GM21390 (cell line): Measurements from ENCODE around the gene LRP3.
"Not testable (repeated sequence)": the region's sequence is repeated elsewhere in the genome, so short reads cannot be mapped to it uniquely, and the experiment has no call there.

Experiments used
- ATAC-seq: cut with Tn5 transposase; IDR thresholded peaks from one replicate; pipeline ENCODE4 v1.9.1; 2021; ENCODE audit not compliant: unreplicated experiment

Gene LRP3

DNA sequence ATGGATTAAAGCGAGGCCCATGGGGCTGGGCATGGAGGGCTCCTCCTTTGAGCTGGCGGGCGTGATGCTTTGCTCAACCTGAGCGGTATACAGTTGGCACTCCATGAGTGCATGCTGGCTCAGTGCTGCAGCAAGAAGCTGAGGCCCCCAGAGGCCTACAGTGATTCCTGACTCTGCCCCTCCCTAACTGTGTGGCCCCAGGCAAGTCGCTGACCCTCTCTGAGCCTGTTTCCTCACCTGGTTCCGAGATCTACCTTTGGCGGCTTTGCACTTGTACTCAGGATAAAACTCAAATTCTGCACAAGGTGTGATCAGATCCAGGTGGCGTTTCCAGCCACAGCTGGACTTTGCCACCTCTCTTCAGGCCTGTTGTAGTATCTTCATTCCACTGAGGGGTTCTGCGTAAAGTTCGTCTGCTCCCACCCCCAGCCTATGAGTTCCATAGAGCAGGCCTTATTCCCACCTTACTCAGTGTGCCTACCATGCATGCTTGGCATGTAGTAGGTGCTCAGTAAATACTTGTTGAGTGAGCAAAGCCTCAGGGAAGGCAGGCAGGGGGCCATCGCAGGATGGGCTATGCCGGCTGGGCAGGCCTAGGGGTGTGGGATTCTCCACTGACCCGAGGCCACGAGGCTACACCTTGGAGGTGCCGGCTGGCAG lies 7.9 kb downstream of the LRP3 start:
- no peak for ATAC-seq

DNA sequence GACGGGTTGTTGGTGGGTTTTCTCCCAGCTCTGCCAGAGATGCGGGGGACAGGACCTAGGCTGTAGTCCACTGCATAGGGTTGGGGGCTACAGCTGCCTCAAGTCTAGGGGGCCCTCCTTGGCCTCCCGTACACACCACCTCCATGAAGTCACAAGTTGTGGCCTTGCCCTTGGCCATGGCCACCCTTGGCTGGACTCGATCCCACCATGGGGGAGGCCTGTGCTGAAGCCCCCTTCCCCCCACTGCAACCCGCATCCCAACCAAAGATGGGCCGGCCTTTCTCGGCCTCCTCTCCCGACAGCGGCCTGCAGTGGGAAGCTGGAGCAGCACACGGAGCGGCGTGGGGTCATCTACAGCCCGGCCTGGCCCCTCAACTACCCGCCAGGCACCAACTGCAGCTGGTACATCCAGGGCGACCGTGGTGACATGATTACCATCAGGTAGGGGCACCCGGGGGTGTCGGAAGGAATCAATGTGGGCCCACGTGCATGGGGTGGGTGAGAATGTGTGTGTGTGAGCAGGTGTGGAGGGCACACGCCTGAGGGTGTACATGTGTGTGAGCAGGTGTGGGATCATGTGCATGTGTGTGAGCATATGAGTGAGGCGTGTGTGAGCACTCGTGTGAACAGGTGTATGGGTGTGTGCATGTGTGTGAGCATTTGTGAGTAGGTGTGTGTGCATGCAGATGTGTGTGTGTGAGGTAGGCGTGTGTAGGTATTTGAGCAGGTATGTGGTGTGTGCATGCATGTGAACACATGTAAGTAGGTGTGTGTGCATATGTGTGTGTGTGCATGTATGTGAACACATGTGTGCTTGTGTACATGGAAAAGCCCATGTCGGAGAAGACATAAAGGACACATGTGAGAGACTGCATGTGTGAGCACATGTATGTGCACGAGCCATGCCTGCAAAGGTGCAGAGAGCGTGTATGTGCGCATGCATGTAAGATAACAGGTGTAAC lies 8.7 kb downstream of the LRP3 start:
- no peak for ATAC-seq

- ATAC-seq = no peak
These were observed 9.4 kb downstream of the LRP3 start for GRCh38 chr19:33203529-33203928.

DNA sequence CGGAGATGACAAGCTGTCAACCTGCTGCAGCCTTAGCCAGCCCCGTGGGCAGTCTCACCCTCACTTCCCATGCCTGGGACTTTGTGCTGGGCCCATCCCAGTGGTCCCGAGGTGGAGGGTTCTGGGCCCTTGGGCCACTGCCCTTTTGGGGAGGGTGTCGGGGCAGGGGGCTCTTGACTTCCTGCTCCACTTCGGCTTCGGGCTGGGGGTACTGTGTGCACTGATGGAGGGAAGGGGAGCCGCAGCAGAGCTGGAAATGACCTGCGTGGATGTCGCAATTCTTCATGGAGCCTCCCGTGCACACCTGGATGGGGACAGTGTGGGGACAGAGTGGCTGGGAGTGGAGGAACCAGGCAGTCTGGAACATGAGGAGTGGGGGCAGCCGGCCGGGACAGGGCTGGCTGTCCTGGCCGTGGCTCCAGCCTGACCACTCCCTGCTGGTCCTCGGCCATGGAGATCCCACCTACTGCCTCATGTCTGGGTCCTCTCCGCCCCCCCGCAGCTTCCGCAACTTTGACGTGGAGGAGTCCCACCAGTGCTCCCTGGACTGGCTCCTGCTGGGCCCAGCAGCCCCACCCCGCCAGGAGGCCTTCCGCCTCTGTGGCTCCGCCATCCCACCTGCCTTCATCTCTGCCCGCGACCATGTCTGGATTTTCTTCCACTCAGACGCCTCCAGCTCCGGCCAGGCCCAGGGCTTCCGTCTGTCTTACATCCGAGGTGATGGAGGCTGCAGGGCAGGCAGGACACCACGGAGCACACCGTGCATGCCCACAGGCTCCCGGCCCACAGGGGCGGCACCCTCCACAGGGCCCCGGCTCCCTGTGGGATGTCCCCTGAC lies 10.2 kb downstream of the LRP3 start:
- no peak for ATAC-seq

GRCh38 chr19:33205110-33205509 lies 11.0 kb downstream of the LRP3 start:
- no peak for ATAC-seq

- ATAC-seq = no peak
These were observed 11.6 kb downstream of the LRP3 start for GRCh38 chr19:33205531-33206260.

GRCh38 chr19:33206261-33207039 lies 12.3 kb downstream of the LRP3 start:
- no peak for ATAC-seq

GRCh38 chr19:33207040-33207620 lies 13.0 kb downstream of the LRP3 start:
- no peak for ATAC-seq

DNA sequence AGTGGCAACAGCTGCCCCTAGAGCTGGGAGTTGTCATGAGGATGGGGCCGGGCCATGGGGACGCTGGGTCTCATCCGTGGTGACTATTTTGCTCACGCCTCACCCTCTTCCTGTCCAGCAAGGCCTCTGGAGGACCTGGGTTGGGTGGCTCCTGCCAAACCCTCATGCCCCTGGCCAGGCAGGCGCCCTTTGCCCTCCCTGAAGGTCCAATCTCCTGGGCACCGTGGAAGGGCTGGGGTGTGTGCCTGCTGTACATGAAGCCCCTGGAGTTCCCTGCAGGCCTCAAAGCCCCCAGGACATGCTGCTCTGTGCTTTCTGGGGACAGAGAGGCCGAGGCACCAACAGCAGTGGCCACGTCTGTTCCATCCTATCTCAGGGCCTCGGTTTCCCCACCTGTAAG lies 13.8 kb downstream of the LRP3 start:
- ATAC-seq = no peak

- ATAC-seq = no peak
These were observed 14.3 kb downstream of the LRP3 start for GRCh38 chr19:33208371-33208895.

DNA sequence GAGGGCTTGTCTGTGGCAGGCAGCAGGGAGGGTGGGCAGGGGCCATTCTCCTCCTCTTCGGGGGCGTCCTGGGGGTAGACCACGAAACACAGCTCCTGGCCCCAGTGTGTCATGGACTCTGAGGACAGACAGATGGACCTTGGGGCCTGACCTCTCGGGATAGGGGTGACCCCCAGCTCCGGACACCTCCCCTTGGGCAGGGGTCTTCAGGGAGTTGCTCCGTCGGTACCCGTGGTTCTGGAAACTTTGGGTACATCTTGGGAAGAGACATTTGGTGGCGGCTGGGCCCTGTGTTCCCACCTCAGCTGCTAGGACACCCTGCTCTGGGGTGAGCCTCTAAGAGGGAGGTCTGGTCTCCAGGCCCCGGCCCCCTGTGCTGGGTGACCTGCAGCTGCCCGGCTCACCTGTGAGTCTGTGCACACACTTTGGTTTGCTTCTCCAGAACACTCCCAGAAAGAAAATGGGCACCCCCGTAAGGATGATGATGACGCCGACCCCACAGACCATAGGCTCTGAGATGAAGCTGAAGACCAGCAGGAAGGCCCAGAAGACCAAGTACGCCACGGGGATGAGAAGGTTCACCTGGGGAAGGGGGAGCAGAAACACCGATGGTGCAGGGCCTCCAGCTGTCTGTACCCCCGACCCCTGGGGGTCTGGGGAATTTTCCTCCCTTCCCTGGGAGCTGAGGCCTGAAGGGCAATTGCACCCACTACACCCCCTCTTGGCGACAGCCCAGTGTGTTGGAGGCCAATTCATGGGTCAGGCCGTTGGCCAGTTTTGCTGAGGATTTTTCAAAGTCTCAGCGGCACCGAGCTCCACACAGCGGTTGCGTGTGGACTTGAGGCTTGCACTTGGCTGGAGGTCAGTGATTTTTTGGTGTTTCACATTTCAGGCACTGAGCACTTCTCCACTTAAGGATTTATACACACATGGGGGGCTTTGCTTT lies 15.0 kb downstream of the LRP3 start:
- ATAC-seq = no peak

DNA sequence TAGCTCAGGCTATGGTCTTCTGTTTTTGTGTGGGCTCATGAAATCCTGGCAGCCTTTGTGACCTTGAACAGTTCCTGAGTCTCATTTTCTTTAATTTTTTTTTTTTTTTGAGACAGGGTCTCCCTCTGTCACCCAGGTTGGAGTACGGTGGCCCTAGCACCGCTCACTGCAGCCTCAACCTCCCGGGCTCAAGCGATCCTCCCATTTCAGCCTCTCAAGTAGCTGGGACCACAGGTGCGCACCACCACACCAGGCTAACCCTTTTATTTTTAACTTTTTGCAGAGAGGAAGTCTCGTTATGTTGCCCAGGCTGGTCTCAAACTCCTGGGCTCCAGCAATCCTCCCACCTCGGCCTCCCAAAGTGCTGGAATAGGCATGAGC lies 15.7 kb downstream of the LRP3 start:
- ATAC-seq = not testable (repeated sequence)

DNA sequence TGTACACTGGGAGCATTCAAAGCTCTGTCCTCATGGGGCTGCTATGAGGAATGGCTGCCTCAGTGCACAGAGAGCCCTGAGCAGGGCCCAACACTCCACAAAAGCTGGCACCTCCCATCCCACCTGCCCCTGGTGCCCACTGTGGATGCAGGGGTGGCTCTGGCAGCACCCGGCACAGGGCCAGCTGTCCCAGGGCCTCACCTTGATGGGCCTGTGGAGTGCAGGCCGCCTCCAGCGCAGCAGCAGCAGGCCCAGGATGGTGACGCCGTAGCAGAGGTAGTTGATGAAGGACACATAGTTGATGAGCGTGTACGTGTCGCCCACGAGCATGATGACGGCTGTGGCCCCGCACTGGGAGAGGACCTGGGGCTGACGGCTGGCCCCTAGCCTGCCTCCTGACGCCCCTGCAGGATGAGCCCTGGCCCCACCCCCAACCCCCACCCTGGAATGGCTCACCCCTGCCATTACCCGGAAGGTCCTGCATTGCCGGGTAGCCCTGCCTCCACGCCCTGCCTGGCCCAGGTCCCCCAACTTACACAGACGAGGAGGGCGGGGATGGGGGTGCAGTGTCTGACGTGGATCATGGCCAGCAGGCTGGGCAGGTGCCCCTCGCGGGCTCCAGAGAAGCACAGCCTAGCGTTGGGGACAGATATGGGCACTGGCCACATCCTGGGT lies 16.3 kb downstream of the LRP3 start:
- ATAC-seq = no peak

- no peak for ATAC-seq
These were observed 17.8 kb downstream of the LRP3 start for GRCh38 chr19:33211794-33212435.

DNA sequence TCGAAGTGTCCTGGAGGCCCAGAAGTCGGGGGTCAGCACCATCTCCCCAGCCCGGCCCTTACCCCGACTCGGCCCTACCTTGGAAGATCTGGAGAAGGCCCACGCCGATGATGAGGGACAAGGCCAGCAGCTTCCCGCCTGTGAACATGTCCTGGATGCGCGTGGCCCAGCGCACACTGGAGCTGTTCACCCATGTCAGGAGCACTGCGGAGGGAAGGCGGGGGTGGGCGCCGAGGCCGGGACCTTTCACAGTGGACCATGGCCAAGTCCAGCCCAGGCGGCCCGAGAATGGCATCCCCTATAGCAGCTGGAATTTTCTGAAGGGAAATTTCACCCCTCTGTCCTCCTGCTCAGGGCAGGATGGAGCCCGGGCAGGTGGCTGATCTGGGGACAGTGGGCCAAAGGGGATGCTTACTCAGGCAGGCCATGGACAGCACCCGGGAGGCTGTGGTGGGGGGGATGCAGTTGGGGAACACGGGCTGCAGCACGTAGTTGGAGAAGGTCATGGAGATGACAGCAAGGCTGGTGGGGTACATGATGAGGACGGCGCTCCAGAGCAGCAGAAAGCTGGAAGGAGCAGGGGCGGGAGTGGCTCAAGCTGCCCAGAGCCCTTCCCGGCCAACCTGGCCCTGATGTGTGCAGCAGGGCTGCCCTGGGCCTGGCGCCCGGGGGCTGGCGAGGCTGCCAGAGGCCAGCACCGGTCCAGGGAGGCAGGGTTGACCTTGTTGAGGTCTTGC lies 18.5 kb downstream of the LRP3 start:
- ATAC-seq = no peak

DNA sequence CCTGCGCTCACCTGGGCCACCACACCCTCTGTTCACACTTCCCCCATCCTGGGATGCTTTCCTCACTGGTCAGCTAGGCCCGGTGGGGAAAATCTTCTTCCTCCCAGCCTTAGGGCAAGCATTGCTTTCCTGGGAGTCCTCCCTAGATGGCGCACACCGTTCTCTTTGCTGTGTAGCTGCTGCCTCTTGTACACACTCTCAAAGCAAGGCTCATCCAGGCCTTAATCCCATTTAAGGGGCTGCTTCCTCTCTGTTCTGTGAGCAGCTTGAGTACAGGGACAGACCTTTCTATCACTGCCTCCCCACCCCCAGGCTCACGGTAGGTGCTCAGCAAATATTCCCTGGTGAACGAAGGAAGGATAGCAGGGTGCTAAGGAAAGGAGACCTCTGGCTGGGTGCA lies 20.5 kb downstream of the LRP3 start:
- no peak for ATAC-seq
